ENCODE measurements around the gene RPS3. TPM values are rescaled to one million over a fixed set of nuclear protein-coding genes. Genes with fewer than 3 reads are reported as not detected.

RPS3 gene
- total and polyA plus RNA-seq, 9 of the 15 experiments (the other 6 are each of a cell fraction or from before 2014, with no cell fraction given), result 2,700 to 5,771 (median 3,679) TPM

- TF ChIP-seq AFF4 (CRISPR knock-in tag; IDR thresholded peaks at IDR 0.05) (no peak; the same call in 1 of the 2 replicates), ZNF212 (CRISPR knock-in tag; IDR thresholded peaks at IDR 0.05) (no peak), NFRKB (IDR thresholded peaks at IDR 0.05; ENCODE audit: low read depth) (peak; percentile 92), NCOA2 (IDR thresholded peaks at IDR 0.05; ENCODE audit: partially characterized antibody in 2 of 2) (no peak), ZBTB26 (CRISPR knock-in tag; IDR thresholded peaks at IDR 0.05) (peak; percentile 87), CBFB (CRISPR knock-in tag; IDR thresholded peaks at IDR 0.05) (no peak), ZFP1 (CRISPR knock-in tag; IDR thresholded peaks at IDR 0.05) (no peak), POLR3G (IDR thresholded peaks at IDR 0.05; ENCODE audit: extremely low read depth, insufficient read length, insufficient replicate concordance) (no peak), CREB5 (CRISPR knock-in tag; IDR thresholded peaks at IDR 0.05) (no peak), ARID1B (IDR thresholded peaks at IDR 0.05) (peak; percentile 70), ZNF717 (CRISPR knock-in tag; IDR thresholded peaks at IDR 0.05) (0 out of 2 replicates have a peak, but pooled peaks have one; percentile 44), BRCA1 (IDR thresholded peaks at IDR 0.05) (no peak), BRCA1 (CRISPR knock-in tag; IDR thresholded peaks at IDR 0.05) (0 out of 2 replicates have a peak, but pooled peaks have one; percentile 75), RAD51 (IDR thresholded peaks at IDR 0.05; ENCODE audit: borderline replicate concordance, low read depth) (no peak), MED1 (CRISPR knock-in tag; IDR thresholded peaks at IDR 0.05; ENCODE audit: borderline replicate concordance) (0 out of 2 replicates have a peak, but pooled peaks have one; percentile 80), ARID2 (IDR thresholded peaks at IDR 0.05) (no peak), ZNF174 (CRISPR knock-in tag; IDR thresholded peaks at IDR 0.05) (no peak), KDM2B (CRISPR knock-in tag; IDR thresholded peaks at IDR 0.05) (no peak), ZBTB1 (CRISPR knock-in tag; IDR thresholded peaks at IDR 0.05; ENCODE audit: borderline replicate concordance, low read depth) (peak; percentile 52; the same call in 1 of the 2 replicates), ZKSCAN1 (IDR thresholded peaks at IDR 0.05; ENCODE audit: low read depth, low read length) (peak; percentile 40; the same call in 1 of the 2 replicates), KLF13 (tag; IDR thresholded peaks at IDR 0.05; ENCODE audit: borderline replicate concordance, low read depth) (0 out of 2 replicates have a peak, but pooled peaks have one; percentile 29), ZSCAN32 (CRISPR knock-in tag; IDR thresholded peaks at IDR 0.05) (no peak), PHF20 (IDR thresholded peaks at IDR 0.05; ENCODE audit: partially characterized antibody) (peak; percentile 60)
Measured at GRCh38 chr11:75351791-75352587, 47.3 kb upstream of the RPS3 start (continued).

Data from K562 (cell line).